HepG2 (cell line): ENCODE results near the gene TOR1AIP1.

Experiments
- ARNT ChIP-seq: fragments of 450-650 bp; IDR thresholded peaks from 2 replicates; pipeline ENCODE4 v1.6.1; 2017
- ETV6 ChIP-seq: sonication (generic); formaldehyde crosslinking; conservative IDR thresholded peaks from 2 replicates; pipeline ENCODE4 v1.4.0; 2020; ENCODE audit warnings: missing genetic modification reagents
- NFE2L1 ChIP-seq: sonication (generic); formaldehyde crosslinking; IDR thresholded peaks from 2 replicates; pipeline ENCODE4 v1.4.0; 2020; ENCODE audit warnings: missing genetic modification reagents, mild to moderate bottlenecking, borderline replicate concordance
- ZNF841 ChIP-seq: sonication (generic); formaldehyde crosslinking; IDR thresholded peaks from 2 replicates; pipeline ENCODE4 v1.8.1; 2023; ENCODE audit warnings: missing genetic modification reagents, borderline replicate concordance

- TF ChIP-seq ZNF841 (CRISPR knock-in tag) (no peak), ETV6 (CRISPR knock-in tag) (no peak), NFE2L1 (CRISPR knock-in tag) (no peak), ARNT (no peak)
Observed at GRCh38 chr1:179925302-179925701, 43.2 kb downstream of the TOR1AIP1 start.
